GM13976 (cell line): ENCODE measurements around the gene TRIM33.
"Not testable (repeated sequence)": the region's sequence is repeated elsewhere in the genome, so short reads cannot be mapped to it uniquely, and the experiment has no call there.

Experiments
- DNase-seq: peaks from one replicate; pipeline ENCODE4 v3.0.0; 2012; ENCODE audit warnings: low spot score
- CTCF ChIP-seq: IDR thresholded peaks from 2 replicates; pipeline ENCODE4 v1.5.1; 2012; ENCODE audit warnings: borderline replicate concordance, mild to moderate bottlenecking; ENCODE audit not compliant: insufficient read depth; ENCODE audit errors: extremely low read depth, missing control alignments, control extremely low read depth
- in situ Hi-C: fragments of 300-500 bp; cut with MboI; formaldehyde crosslinking; loops from one replicate; pipeline ENCODE4 v1.12.0; 2022; ENCODE audit warnings: low sequenced_read_pairs, mixed read lengths, inconsistent platforms; ENCODE audit not compliant: unreplicated experiment

Gene TRIM33

GRCh38 chr1:114490274-114490693, 20.7 kb downstream of the TRIM33 start:
- in situ Hi-C loops, result no loop called here
- no peak for TF ChIP-seq CTCF
- no peak for DNase-seq

GRCh38 chr1:114488739-114489138, 22.3 kb downstream of the TRIM33 start:
- in situ Hi-C loops, result no loop called here
- TF ChIP-seq CTCF, result no peak
- DNase-seq, result no peak

- TF ChIP-seq CTCF, result no peak
- DNase-seq, result no peak
- in situ Hi-C loops, result no loop called here
Observed at GRCh38 chr1:114485286-114485685, 25.7 kb downstream of the TRIM33 start.

- DNase-seq, result peak; percentile 33
- in situ Hi-C loops, result no loop called here
- no peak for TF ChIP-seq CTCF
Observed at GRCh38 chr1:114482585-114482984, 28.4 kb downstream of the TRIM33 start.

- in situ Hi-C loops, DNase-seq: not testable (repeated sequence)
Observed at GRCh38 chr1:114479636-114480035, 31.4 kb downstream of the TRIM33 start.

- no peak for TF ChIP-seq CTCF
- in situ Hi-C loops, result no loop called here
- no peak for DNase-seq
Observed at GRCh38 chr1:114479134-114479533, 31.9 kb downstream of the TRIM33 start.

GRCh38 chr1:114473796-114474195, 37.2 kb downstream of the TRIM33 start:
- DNase-seq, result no peak
- TF ChIP-seq CTCF, result no peak
- in situ Hi-C loops, result no loop called here
